Esophagus (tissue), 2 donors: ENCODE data around the gene LRRC4C. TPM values are rescaled to one million over a fixed set of nuclear protein-coding genes. Genes with fewer than 3 reads are reported as not detected.

Experiments used
- H3K27ac ChIP-seq, 2 donors: one replicate each; pipeline ENCODE4 v1.5.1; 2013; ENCODE audit warnings: low read depth in 2 of 2, mild to moderate bottlenecking in 2 of 2, inconsistent platforms in 1 of 2, low read length in 1 of 2, moderate library complexity in 1 of 2
- H3K27me3 ChIP-seq, 2 donors: one replicate each; pipeline ENCODE4 v1.6.1; 2013; ENCODE audit warnings: low read length in 2 of 2, control low read depth in 1 of 2, mild to moderate bottlenecking in 1 of 2; ENCODE audit not compliant: insufficient read depth in 2 of 2, control insufficient read depth in 1 of 2
- H3K36me3 ChIP-seq, 2 donors: one replicate each; pipeline ENCODE4 v1.6.1; 2013; ENCODE audit warnings: low read length in 1 of 2; ENCODE audit not compliant: control insufficient read depth in 2 of 2, insufficient read depth in 2 of 2
- H3K4me1 ChIP-seq, 2 donors: one replicate each; pipeline ENCODE4 v1.6.1; 2013; ENCODE audit warnings: low read length in 1 of 2; ENCODE audit not compliant: control insufficient read depth in 2 of 2, insufficient read depth in 2 of 2
- H3K4me3 ChIP-seq, 2 donors: one replicate each; pipeline ENCODE4 v1.5.1; 2013; ENCODE audit warnings: low read length in 2 of 2, mild to moderate bottlenecking in 2 of 2, low read depth in 1 of 2, moderate library complexity in 1 of 2
- H3K9me3 ChIP-seq, 2 donors: one replicate each; pipeline ENCODE4 v1.6.1; 2013; ENCODE audit warnings: mild to moderate bottlenecking in 2 of 2, low read depth in 1 of 2, low read length in 1 of 2, moderate library complexity in 1 of 2; ENCODE audit not compliant: control insufficient read depth in 2 of 2, insufficient read depth in 1 of 2
- WGBS, 2 donors: extraction: QIAGEN DNeasy Blood & Tissue Kit; methylation state at CpG; one replicate each; pipeline ENCODE4 v1.1.7; 2013; 5-methylcytosine and 5-hydroxymethylcytosine counted together
- polyA plus RNA-seq, 2 donors: library from polyadenylated mRNA; stranded (reverse); fragments of 200-250 nt; gene quantifications; one replicate each; pipeline ENCODE4 v1.2.3, GENCODE V29; 2013
- donor health status: healthy with polysubstance abuse.
- donor health status: Bipolar disorder and iron deficiency.

Gene LRRC4C
- polyA plus RNA-seq, 2 donors = 0.04 to 0.12 TPM

GRCh38 chr11:40689823-40690222 lies 769.6 kb downstream of the LRRC4C start:
- WGBS, 2 donors = 77% methylated on average over 3 of the region's 3 CpGs
- H3K4me1 ChIP-seq = no peaks in the 10 kb centered on the region
- H3K4me3 ChIP-seq = no peak overlapping the region
- no peaks in the 10 kb centered on the region for H3K27me3 ChIP-seq
- no peaks in the 10 kb centered on the region for H3K9me3 ChIP-seq
- H3K27ac ChIP-seq = no peak overlapping the region
- H3K36me3 ChIP-seq = no peaks in the 10 kb centered on the region

- Histone ChIP-seq H3K36me3 (no peaks in the 10 kb centered on the region), H3K9me3 (no peaks in the 10 kb centered on the region), H3K27me3 (no peaks in the 10 kb centered on the region), H3K4me1 (no peaks in the 10 kb centered on the region), H3K4me3 (no peak overlapping the region), H3K27ac (no peak overlapping the region)
- WGBS, 2 donors = 50 to 62% methylated on average over 4 of the region's 4 CpGs
Measured at GRCh38 chr11:40688369-40688768, 771.1 kb downstream of the LRRC4C start.

DNA sequence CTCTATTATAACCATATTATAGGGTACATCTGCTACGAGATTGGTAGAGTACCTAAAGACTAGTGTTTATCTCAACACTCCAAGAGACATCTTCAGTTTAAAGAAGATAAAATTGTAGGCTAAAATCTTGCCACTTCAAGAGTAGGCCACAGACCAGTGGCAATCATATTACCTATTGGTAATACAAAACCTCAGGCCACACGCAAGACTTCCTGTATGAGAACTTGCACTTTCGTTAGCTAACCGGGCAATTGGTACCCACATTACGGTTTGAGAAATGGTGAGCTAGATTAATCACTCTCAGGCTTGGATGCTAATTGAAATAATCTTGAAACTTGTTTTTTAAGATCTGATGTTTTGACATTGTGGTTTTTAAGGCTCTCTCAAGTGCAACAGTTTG lies 772.7 kb downstream of the LRRC4C start:
- 79 to 86% methylated on average over 5 of the region's 5 CpGs for WGBS, 2 donors
- H3K9me3 ChIP-seq = no peaks in the 10 kb centered on the region
- H3K27ac ChIP-seq = no peak overlapping the region
- no peaks in the 10 kb centered on the region for H3K27me3 ChIP-seq
- no peaks in the 10 kb centered on the region for H3K36me3 ChIP-seq
- H3K4me1 ChIP-seq = no peaks in the 10 kb centered on the region
- no peak overlapping the region for H3K4me3 ChIP-seq

DNA sequence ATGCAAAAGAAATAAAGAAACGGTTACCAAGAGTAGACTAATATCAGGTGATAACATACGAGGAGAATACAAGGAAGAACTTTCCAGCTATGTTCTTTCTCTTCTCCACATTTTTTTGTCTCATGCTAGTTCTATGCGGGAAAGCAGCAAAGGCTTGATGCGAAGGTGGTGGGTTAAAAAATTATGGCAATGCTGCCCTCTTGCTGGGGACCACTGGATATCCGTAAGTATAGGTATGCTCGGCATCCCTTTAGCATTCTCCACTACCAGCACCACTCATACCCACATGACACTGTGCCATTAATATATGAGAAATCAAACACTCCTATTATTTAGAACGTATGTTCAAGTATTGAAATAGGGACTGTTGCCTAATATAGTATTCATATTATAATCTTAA lies 776.4 kb downstream of the LRRC4C start:
- no peaks in the 10 kb centered on the region for H3K36me3 ChIP-seq
- no peaks in the 10 kb centered on the region for H3K4me1 ChIP-seq
- 87% methylated on average over 7 of the region's 7 CpGs for WGBS, 2 donors
- no peak overlapping the region for H3K4me3 ChIP-seq
- no peaks in the 10 kb centered on the region for H3K27me3 ChIP-seq
- H3K27ac ChIP-seq = no peak overlapping the region
- H3K9me3 ChIP-seq = peaks cover 0 to 4% of the 10 kb centered on the region in 2 donors

DNA sequence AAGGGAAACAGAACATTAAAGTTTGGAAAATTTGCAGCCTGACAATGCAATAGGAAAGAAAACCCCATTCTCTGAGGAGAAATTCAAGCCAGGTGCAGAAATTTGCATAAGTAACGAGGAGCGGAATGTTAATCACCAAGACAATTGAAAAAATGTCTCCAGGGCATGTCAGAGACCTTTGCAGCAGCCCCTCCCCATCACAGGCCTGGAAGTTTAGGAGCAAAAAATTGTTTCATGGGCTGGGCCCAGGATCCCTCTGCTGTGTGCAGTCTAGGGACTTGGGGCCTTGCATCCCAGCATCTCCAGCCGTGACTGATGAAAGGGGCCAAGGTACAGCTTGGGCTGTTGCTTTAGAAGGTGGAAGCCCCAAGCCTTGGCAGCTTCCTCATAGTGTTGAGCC lies 780.2 kb downstream of the LRRC4C start:
- Histone ChIP-seq H3K4me3 (no peak overlapping the region), H3K36me3 (no peaks in the 10 kb centered on the region), H3K9me3 (peaks cover 0 to 4% of the 10 kb centered on the region in 2 donors), H3K4me1 (no peaks in the 10 kb centered on the region), H3K27ac (no peak overlapping the region), H3K27me3 (no peaks in the 10 kb centered on the region)
- 70 to 76% methylated on average over 3 of the region's 3 CpGs for WGBS, 2 donors

GRCh38 chr11:40647295-40647694 lies 812.2 kb downstream of the LRRC4C start:
- H3K9me3 ChIP-seq = peaks cover 0 to 2% of the 10 kb centered on the region in 2 donors
- H3K27ac ChIP-seq = no peak overlapping the region
- H3K27me3 ChIP-seq = no peaks in the 10 kb centered on the region
- WGBS, 2 donors = 91 to 94% methylated on average over 2 of the region's 2 CpGs
- H3K36me3 ChIP-seq = no peaks in the 10 kb centered on the region
- no peaks in the 10 kb centered on the region for H3K4me1 ChIP-seq
- no peak overlapping the region for H3K4me3 ChIP-seq

DNA sequence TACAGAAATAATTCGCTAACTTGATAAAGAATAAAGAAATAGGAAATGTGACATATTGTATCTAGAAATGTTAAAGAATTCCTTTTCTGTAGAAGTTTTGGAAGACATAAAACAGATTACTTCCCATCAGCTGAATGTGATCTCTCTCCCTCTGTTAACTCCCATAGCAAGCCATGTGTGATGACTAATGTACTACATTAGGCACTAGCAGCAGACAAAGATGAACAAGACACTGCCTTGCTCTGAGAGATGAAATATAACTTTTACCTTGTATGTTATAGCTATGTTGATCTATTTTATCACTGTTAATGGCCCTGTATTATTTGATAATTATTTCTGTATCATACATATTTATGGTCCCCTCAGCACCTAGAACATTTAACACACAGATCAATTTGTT lies 817.2 kb downstream of the LRRC4C start:
- H3K9me3 ChIP-seq = no peaks in the 10 kb centered on the region
- no peaks in the 10 kb centered on the region for H3K4me1 ChIP-seq
- 59 to 74% methylated on average over 1 of the region's 1 CpG for WGBS, 2 donors
- H3K27ac ChIP-seq = no peak overlapping the region
- H3K4me3 ChIP-seq = no peak overlapping the region
- no peaks in the 10 kb centered on the region for H3K27me3 ChIP-seq
- no peaks in the 10 kb centered on the region for H3K36me3 ChIP-seq

DNA sequence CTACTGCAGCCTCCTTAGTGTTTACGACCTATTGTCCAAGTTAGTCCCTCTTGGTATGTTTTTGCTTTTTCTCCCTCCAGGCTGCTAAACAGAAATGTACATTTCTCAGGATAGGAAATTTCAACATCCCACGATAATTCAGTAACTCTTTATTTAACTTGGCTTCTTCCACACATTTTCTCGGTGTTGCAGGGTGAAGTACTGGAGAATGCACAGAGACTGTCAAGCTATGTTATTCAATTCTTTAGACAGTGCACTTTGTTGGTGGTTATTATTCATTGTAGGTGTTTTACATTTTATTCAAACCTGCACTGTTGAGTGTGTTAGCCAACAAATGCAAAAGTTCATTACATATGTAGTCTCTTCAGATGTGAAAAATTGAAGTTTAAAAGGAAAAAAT lies 839.8 kb downstream of the LRRC4C start:
- Histone ChIP-seq H3K9me3 (no peaks in the 10 kb centered on the region), H3K36me3 (no peaks in the 10 kb centered on the region), H3K27ac (no peak overlapping the region), H3K4me3 (no peak overlapping the region), H3K4me1 (no peaks in the 10 kb centered on the region), H3K27me3 (no peaks in the 10 kb centered on the region)
- WGBS, 2 donors = 79 to 88% methylated on average over 3 of the region's 3 CpGs

DNA sequence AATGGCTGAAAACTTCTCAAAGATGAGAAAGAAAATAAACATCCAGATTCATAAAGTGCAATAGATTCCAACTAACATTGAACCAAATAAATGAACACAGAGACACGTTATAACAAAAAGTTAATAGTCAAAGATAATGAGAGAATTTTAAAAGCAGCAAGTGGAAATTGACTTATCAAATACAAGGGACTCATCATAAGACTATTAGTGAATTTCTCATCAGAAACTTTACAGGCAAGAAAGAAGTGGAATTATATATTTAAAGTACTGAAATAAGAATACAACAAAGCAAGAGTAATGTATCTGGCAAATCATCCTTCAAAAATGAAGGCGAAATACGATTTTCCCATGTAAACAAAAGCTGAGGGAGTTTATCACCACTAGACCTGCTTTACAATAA lies 852.7 kb downstream of the LRRC4C start:
- WGBS, 2 donors = 77 to 83% methylated on average over 3 of the region's 3 CpGs
- Histone ChIP-seq H3K36me3 (no peaks in the 10 kb centered on the region), H3K9me3 (peaks cover 5 to 8% of the 10 kb centered on the region in 2 donors), H3K27ac (no peak overlapping the region), H3K27me3 (no peaks in the 10 kb centered on the region), H3K4me1 (no peaks in the 10 kb centered on the region), H3K4me3 (no peak overlapping the region)

- Histone ChIP-seq H3K27ac (no peak overlapping the region), H3K36me3 (no peaks in the 10 kb centered on the region), H3K4me3 (no peak overlapping the region), H3K9me3 (peaks cover 5 to 8% of the 10 kb centered on the region in 2 donors), H3K27me3 (no peaks in the 10 kb centered on the region), H3K4me1 (no peaks in the 10 kb centered on the region)
- 62 to 63% methylated on average over 3 of the region's 3 CpGs for WGBS, 2 donors
Measured at GRCh38 chr11:40602866-40603552, 856.4 kb downstream of the LRRC4C start.
